ENCODE measurements around the gene PDE4D. TPM values are rescaled to one million over a fixed set of nuclear protein-coding genes. Genes with fewer than 3 reads are reported as not detected.

PDE4D gene
- total RNA-seq, 1 experiment from 2014 or later = 2.1 TPM

GRCh38 chr5:59034498-59035186, 858.9 kb downstream of the PDE4D start:
- TF ChIP-seq, protein P1, sequence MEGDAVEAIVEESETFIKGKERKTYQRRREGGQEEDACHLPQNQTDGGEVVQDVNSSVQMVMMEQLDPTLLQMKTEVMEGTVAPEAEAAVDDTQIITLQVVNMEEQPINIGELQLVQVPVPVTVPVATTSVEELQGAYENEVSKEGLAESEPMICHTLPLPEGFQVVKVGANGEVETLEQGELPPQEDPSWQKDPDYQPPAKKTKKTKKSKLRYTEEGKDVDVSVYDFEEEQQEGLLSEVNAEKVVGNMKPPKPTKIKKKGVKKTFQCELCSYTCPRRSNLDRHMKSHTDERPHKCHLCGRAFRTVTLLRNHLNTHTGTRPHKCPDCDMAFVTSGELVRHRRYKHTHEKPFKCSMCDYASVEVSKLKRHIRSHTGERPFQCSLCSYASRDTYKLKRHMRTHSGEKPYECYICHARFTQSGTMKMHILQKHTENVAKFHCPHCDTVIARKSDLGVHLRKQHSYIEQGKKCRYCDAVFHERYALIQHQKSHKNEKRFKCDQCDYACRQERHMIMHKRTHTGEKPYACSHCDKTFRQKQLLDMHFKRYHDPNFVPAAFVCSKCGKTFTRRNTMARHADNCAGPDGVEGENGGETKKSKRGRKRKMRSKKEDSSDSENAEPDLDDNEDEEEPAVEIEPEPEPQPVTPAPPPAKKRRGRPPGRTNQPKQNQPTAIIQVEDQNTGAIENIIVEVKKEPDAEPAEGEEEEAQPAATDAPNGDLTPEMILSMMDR (conservative IDR thresholded peaks at IDR 0.05) = peak; percentile 72
- Histone ChIP-seq H2AK5ac (ENCODE audit: insufficient read length, low read length) (no peak overlapping the region), H2AFZ (ENCODE audit: low read length) (no peak overlapping the region), H4K8ac (replicated peaks; ENCODE audit: insufficient read length, low read depth, low read length) (no peak overlapping the region), H3K14ac (ENCODE audit: insufficient read depth, low read length) (no peak overlapping the region), H4K5ac (ENCODE audit: insufficient read length, low read depth, low read length) (no peak overlapping the region), H3K27ac (ENCODE audit: insufficient read length, low read depth, low read length) (no peak overlapping the region), H2BK120ac (ENCODE audit: low read depth, low read length, poor library complexity, severe bottlenecking) (no peak overlapping the region), H3K18ac (ENCODE audit: insufficient read length, low read depth, low read length) (no peak overlapping the region), H3K4ac (ENCODE audit: low read depth, low read length) (no peak overlapping the region), H3K9me3 (ENCODE audit: control insufficient read depth, low read depth, low read length) (no peaks in the 10 kb centered on the region), H3K9ac (ENCODE audit: extremely low read depth, insufficient read length, low read length) (no peak overlapping the region), H4K20me1 (ENCODE audit: control insufficient read depth, insufficient read depth, insufficient read length) (no peaks in the 10 kb centered on the region), H4K91ac (ENCODE audit: insufficient read length, low read depth, low read length) (no peak overlapping the region), H3K4me1 (ENCODE audit: insufficient read depth, low read length) (0 out of 2 replicates have a peak, but pooled peaks cover 4% of the 10 kb centered on the region), H2BK12ac (ENCODE audit: insufficient read length, low read depth, low read length) (no peak overlapping the region), H3K56ac (ENCODE audit: insufficient read length, low read depth, low read length) (no peak overlapping the region), H2BK5ac (ENCODE audit: insufficient read length, low read length) (no peak overlapping the region), H3K4me2 (ENCODE audit: insufficient read depth, insufficient read length, low read length) (no peak overlapping the region), H3T11ph (ENCODE audit: low read length) (no peak overlapping the region), H3K79me1 (ENCODE audit: insufficient read depth, low read depth, low read length, poor library complexity, severe bottlenecking) (no peaks in the 10 kb centered on the region), H3K23ac (ENCODE audit: insufficient read length, low read depth, low read length) (no peak overlapping the region), H3K23me2 (ENCODE audit: insufficient read length, low read depth, low read length, poor library complexity, severe bottlenecking) (peaks cover 12% of the 10 kb centered on the region), H2BK15ac (ENCODE audit: low read depth, low read length) (no peak overlapping the region), H3K79me2 (ENCODE audit: insufficient read depth, low read length) (no peaks in the 10 kb centered on the region), H3K27me3 (ENCODE audit: insufficient read depth, low read length) (peaks cover 10% of the 10 kb centered on the region; the same call in 1 of the 2 replicates), H2BK20ac (ENCODE audit: low read depth, low read length, poor library complexity, severe bottlenecking) (no peak overlapping the region)
- H3K9me3 Mint-ChIP-seq = peaks cover 0 to 3% of the 10 kb centered on the region in 2 experiments; a peak in 3 of 5 replicates
- no peak for DNase-seq
- H3K27ac Mint-ChIP-seq = no peak overlapping the region
- H3K27me3 Mint-ChIP-seq (ENCODE audit: low read depth) = peaks cover 22% of the 10 kb centered on the region
- peaks cover 0 to 6% (median 0%) of the 10 kb centered on the region in 3 experiments; a peak in 2 of 7 replicates for H3K36me3 Mint-ChIP-seq (ENCODE audit: insufficient read depth in 1 of 3, low read depth in 3 of 3)
- H3K4me1 Mint-ChIP-seq = peaks cover 2 to 10% of the 10 kb centered on the region in 2 experiments; a peak in 2 of 4 replicates
- H3K4me3 Mint-ChIP-seq = no peak overlapping the region
- no CpG with 5 or more reads among the region's 3 CpGs for WGBS (ENCODE audit: extremely low coverage, insufficient read length, low lambda C conversion rate)
